CD4-positive, alpha-beta T cell (primary cell): Measurements from ENCODE around the gene CACNA1E. TPM values are rescaled to one million over a fixed set of nuclear protein-coding genes. Genes with fewer than 3 reads are reported as not detected.

ENCODE experiments used
- ATAC-seq: fragments of 200-7000 bp; cut with Tn5 transposase; one replicate; pipeline ENCODE4 v1.10.0; 2022; ENCODE audit warnings: mild to moderate bottlenecking; ENCODE audit not compliant: poor library complexity
- CTCF ChIA-PET: fragments of 350-600 bp; sonication (Branson Sonifier 250); formaldehyde crosslinking; loops from one replicate; lab custom pipeline; 2021; ENCODE audit warnings: antibody characterized with exemption, inconsistent platforms; lab: Charles Lee
- POLR2A ChIA-PET: fragments of 350-600 bp; sonication (Branson Sonifier 250); formaldehyde crosslinking; loops from one replicate; lab custom pipeline; 2021; ENCODE audit warnings: antibody characterized with exemption, inconsistent platforms; lab: Charles Lee
- DNase-seq, 14 experiments: peaks; one replicate each; pipeline ENCODE4 v3.0.0-alpha.2; 2013 to 2020; ENCODE audit warnings: mixed read lengths in 2 of 14
- H3K27ac ChIP-seq, 2 donors: one replicate each; pipeline versions ENCODE4 v1.5.1 to v1.7.0; 2013; ENCODE audit warnings: low read length in 2 of 2, low read depth in 1 of 2, mild to moderate bottlenecking in 1 of 2
- H3K27me3 ChIP-seq, 2 experiments: 1 replicate in 1 of 2; 2 replicates in 1 of 2; pipeline versions ENCODE4 v1.6.1 to v1.7.0; 2013; ENCODE audit warnings: low read length in 2 of 2, control low read depth in 1 of 2, mild to moderate bottlenecking in 1 of 2, moderate library complexity in 1 of 2; ENCODE audit not compliant: insufficient read depth in 2 of 2, control insufficient read depth in 1 of 2
- H3K36me3 ChIP-seq: one replicate; pipeline ENCODE4 v1.6.1; 2013; ENCODE audit warnings: low read length, control low read depth; ENCODE audit not compliant: insufficient read depth
- H3K4me1 ChIP-seq: one replicate; pipeline ENCODE4 v1.6.1; 2013; ENCODE audit warnings: low read length, control low read depth; ENCODE audit not compliant: insufficient read depth
- H3K4me3 ChIP-seq: one replicate; pipeline ENCODE4 v1.5.1; 2013; ENCODE audit warnings: mild to moderate bottlenecking, low read length, moderate library complexity
- H3K9me3 ChIP-seq, 2 experiments: 1 replicate in 1 of 2; 2 replicates in 1 of 2; pipeline versions ENCODE4 v1.6.1 to v1.7.0; 2013; ENCODE audit warnings: low read length in 2 of 2, mild to moderate bottlenecking in 2 of 2, control low read depth in 1 of 2, moderate library complexity in 1 of 2; ENCODE audit not compliant: control insufficient read depth in 1 of 2, insufficient read depth in 1 of 2
- H3K27ac Mint-ChIP-seq: one replicate; pipeline ENCODE4 v1.8.0; 2020; ENCODE audit warnings: mixed read lengths
- H3K27me3 Mint-ChIP-seq: one replicate; pipeline ENCODE4 v1.8.0; 2021; ENCODE audit warnings: mixed read lengths
- H3K36me3 Mint-ChIP-seq: one replicate; pipeline ENCODE4 v1.8.0; 2021; ENCODE audit warnings: low read depth, mixed read lengths
- H3K4me1 Mint-ChIP-seq: one replicate; pipeline ENCODE4 v1.8.0; 2021; ENCODE audit warnings: low read depth, mixed read lengths
- H3K4me3 Mint-ChIP-seq: one replicate; pipeline ENCODE4 v1.8.0; 2020; ENCODE audit warnings: mild to moderate bottlenecking, mixed read lengths
- H3K9me3 Mint-ChIP-seq: one replicate; pipeline ENCODE4 v1.8.0; 2020; ENCODE audit warnings: mixed read lengths
- intact Hi-C, 2 experiments: fragments of 100-400 bp; cut with DNase I in 1 of 2; cut with micrococcal nuclease in 1 of 2; formaldehyde crosslinking; loops; one replicate each; pipeline versions ENCODE4 v1.15.1 to v1.9.0; 2023 to 2025; cut with DNase I, micrococcal nuclease
- total RNA-seq, 174 experiments: library from RNA in 2 of 174; stranded (reverse) in 2 of 174; gene quantifications; one replicate each; pipeline ENCODE4 v1.2.3 and lab custom pipeline; 2021 to 2026
- TF ChIP-seq, protein P1 (sequence below): fragments of 200-600 bp; IDR thresholded peaks from one replicate; pipeline ENCODE4 v1.8.0; 2022; ENCODE audit warnings: antibody characterized with exemption, mild to moderate bottlenecking

CACNA1E gene
- total RNA-seq, 2 experiments from 2014 or later, result not detected

DNA sequence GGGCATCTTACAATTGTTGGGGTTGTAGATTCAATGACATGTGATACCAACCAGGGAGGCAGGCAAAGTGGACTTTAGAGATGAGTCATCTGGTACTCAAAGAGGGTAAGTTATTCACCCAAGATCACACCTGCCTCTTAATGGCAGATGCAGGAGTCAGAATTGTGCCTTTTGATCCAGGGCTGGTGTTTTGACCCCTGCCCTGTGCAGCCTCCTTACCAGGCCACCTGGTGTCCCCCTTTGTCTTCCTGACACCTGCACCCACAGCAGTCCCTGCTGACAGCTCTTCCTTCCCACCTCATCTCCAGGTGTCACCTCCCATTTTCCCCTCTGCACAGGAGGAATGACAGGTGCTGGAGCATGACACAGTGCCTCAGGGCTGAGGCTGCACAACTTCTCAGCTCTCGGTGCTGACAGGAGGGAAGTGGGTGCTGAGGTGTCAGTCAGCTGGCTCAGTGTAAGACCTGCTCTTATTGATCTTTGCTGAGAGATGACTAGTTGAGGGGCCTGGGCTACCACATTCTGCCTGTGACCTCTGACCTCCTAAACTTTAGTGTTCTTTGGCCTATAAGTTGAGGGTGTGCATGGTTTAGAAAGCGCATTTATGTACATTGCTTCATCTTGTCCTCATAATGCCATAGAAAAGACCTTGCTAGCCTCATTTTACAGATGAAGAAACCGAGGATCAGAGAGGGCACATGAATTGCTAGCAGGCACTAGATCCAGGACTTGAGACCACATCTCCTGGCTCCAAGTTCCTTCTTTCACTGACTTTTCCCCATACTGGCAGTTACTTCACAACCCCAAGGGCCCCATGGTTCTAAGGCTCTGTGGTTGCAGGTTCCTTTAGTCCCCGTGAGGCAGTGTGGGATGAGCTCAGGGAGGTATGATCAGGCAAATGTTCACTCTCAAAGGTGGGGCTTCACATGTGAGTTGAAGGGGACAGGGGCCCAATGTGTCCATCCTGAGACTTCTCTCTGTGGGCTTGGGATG, 31.3 kb downstream of the CACNA1E start:
- ChIA-PET CTCF (no interaction called here), POLR2A (no interaction called here)
- intact Hi-C loops, result loop anchor here in 1 of 2 experiments (10.0 kb wide), 1 partner anchor 60 kb away; no protein-coding TSS in a partner anchor
- DNase-seq (no peak), ATAC-seq (no peak)
- no peaks in the 10 kb centered on the region for H3K9me3 Mint-ChIP-seq
- no peak overlapping the region for H3K4me3 Mint-ChIP-seq
- H3K4me1 ChIP-seq, result no peaks in the 10 kb centered on the region
- no peak overlapping the region for H3K4me3 ChIP-seq
- H3K9me3 ChIP-seq, result no peaks in the 10 kb centered on the region
- H3K27ac ChIP-seq, result no peak overlapping the region
- H3K4me1 Mint-ChIP-seq, result no peaks in the 10 kb centered on the region
- peaks cover 0 to 3% of the 10 kb centered on the region in 2 experiments for H3K27me3 ChIP-seq
- no peaks in the 10 kb centered on the region for H3K36me3 ChIP-seq
- no peaks in the 10 kb centered on the region for H3K36me3 Mint-ChIP-seq
- H3K27ac Mint-ChIP-seq, result no peak overlapping the region
- TF ChIP-seq, protein P1, sequence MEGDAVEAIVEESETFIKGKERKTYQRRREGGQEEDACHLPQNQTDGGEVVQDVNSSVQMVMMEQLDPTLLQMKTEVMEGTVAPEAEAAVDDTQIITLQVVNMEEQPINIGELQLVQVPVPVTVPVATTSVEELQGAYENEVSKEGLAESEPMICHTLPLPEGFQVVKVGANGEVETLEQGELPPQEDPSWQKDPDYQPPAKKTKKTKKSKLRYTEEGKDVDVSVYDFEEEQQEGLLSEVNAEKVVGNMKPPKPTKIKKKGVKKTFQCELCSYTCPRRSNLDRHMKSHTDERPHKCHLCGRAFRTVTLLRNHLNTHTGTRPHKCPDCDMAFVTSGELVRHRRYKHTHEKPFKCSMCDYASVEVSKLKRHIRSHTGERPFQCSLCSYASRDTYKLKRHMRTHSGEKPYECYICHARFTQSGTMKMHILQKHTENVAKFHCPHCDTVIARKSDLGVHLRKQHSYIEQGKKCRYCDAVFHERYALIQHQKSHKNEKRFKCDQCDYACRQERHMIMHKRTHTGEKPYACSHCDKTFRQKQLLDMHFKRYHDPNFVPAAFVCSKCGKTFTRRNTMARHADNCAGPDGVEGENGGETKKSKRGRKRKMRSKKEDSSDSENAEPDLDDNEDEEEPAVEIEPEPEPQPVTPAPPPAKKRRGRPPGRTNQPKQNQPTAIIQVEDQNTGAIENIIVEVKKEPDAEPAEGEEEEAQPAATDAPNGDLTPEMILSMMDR, result no peak
- H3K27me3 Mint-ChIP-seq, result peaks cover 11% of the 10 kb centered on the region

DNA sequence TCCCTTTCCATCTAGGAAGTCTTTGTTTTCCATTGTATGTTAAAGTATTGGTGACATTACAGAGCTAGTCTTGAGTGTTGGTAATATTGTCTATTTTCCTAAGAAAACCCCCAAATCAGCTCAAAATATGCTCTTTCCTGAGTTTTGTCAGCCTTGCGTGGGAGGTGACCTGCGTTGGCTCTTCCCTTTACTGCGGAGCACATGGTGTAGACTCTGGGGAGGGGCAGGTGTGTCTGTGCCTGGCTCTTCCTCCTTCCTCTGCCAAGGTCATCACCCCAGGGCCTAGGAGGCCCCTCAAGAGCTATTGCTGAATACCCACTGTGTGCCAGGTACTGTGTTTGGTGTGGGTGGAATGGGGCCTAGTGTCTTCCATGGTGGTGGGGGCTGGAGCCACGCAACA, 33.4 kb downstream of the CACNA1E start:
- ATAC-seq, result no peak
- POLR2A ChIA-PET, result no interaction called here
- Histone ChIP-seq H3K27ac (no peak overlapping the region), H3K27me3 (peaks cover 0 to under 1% of the 10 kb centered on the region in 2 experiments), H3K9me3 (no peaks in the 10 kb centered on the region), H3K4me1 (no peaks in the 10 kb centered on the region), H3K4me3 (no peak overlapping the region), H3K36me3 (no peaks in the 10 kb centered on the region)
- CTCF ChIA-PET, result no interaction called here
- no peaks in the 10 kb centered on the region for H3K9me3 Mint-ChIP-seq
- no peak overlapping the region for H3K4me3 Mint-ChIP-seq
- DNase-seq, result no peak
- no peaks in the 10 kb centered on the region for H3K4me1 Mint-ChIP-seq
- H3K27me3 Mint-ChIP-seq, result peaks cover 5% of the 10 kb centered on the region
- no peak overlapping the region for H3K27ac Mint-ChIP-seq
- no peaks in the 10 kb centered on the region for H3K36me3 Mint-ChIP-seq
- intact Hi-C loops, result loop anchor here in 1 of 2 experiments (10.0 kb wide), 1 partner anchor 62 kb away; no protein-coding TSS in a partner anchor
- TF ChIP-seq, protein P1, result no peak

DNA sequence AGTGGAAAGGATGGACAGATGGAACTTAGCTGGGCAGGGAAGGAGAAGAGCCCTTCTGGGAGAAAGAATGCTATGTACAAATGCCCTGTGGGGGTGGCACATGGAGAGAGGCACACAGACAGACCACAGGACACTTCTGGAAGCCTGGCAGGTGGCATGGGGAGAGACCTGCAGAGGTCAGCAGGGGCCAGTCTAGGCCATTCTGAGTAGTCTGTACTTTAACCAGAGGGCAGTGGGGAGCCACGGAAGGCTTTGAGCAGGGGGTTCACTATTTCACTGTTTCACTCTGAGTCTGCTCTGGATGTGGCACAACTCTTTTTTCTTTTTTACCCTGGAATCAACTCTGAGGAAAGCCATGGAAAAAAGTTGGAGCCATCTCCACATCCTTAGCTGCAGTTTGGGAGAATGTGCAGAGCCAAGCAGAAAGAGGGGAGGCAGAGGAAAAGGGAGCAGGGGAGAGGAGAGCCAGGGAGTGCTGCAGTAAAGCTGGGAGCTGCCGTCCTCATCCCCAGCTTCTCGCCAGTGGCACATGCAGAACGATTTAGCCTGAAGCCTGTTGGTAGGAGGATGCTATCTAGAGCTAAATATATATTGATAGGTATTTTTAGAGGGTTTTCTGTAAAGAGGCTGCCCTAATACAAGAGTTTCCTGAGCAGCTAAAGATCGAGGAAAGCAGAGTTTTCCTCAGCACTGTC, 34.0 kb downstream of the CACNA1E start:
- H3K27ac Mint-ChIP-seq, result no peak overlapping the region
- H3K27ac ChIP-seq, result no peak overlapping the region
- no peaks in the 10 kb centered on the region for H3K9me3 Mint-ChIP-seq
- no peak overlapping the region for H3K4me3 Mint-ChIP-seq
- TF ChIP-seq, protein P1, result no peak
- H3K36me3 ChIP-seq, result no peaks in the 10 kb centered on the region
- ATAC-seq (no peak), DNase-seq (no peak)
- CTCF ChIA-PET, result no interaction called here
- no peaks in the 10 kb centered on the region for H3K4me1 Mint-ChIP-seq
- POLR2A ChIA-PET, result no interaction called here
- no peaks in the 10 kb centered on the region for H3K36me3 Mint-ChIP-seq
- peaks cover 1% of the 10 kb centered on the region for H3K27me3 Mint-ChIP-seq
- intact Hi-C loops, result loop anchor here in 1 of 2 experiments (10.0 kb wide), 1 partner anchor 63 kb away; no protein-coding TSS in a partner anchor
- peaks cover 0 to 3% of the 10 kb centered on the region in 2 experiments for H3K27me3 ChIP-seq
- H3K9me3 ChIP-seq, result no peaks in the 10 kb centered on the region
- H3K4me3 ChIP-seq, result no peak overlapping the region
- no peaks in the 10 kb centered on the region for H3K4me1 ChIP-seq
